NCI-H526 treated with DMSO at 0.1 percent for 48 hours (cell line): ENCODE data around the gene KDM4B.
"Not testable (repeated sequence)": the region's sequence is repeated elsewhere in the genome, so short reads cannot be mapped to it uniquely, and the experiment has no call there.

Experiments used
- DNase-seq: peaks from one replicate; lab custom pipeline; 2025; lab: John Stamatoyannopoulos, UW

Gene KDM4B

GRCh38 chr19:5178841-5179240, 209.9 kb downstream of the KDM4B start:
- DNase-seq: no peak

- no peak for DNase-seq
These were observed 210.3 kb downstream of the KDM4B start for GRCh38 chr19:5179256-5179655.

- no peak for DNase-seq
These were observed 212.4 kb downstream of the KDM4B start for GRCh38 chr19:5181329-5181728.

- DNase-seq: no peak
These were observed 213.8 kb downstream of the KDM4B start for GRCh38 chr19:5182751-5183150.

- no peak for DNase-seq
These were observed 214.7 kb downstream of the KDM4B start for GRCh38 chr19:5183616-5184015.

- DNase-seq: no peak
These were observed 216.0 kb downstream of the KDM4B start for GRCh38 chr19:5184930-5185329.

GRCh38 chr19:5186293-5187050, 217.6 kb downstream of the KDM4B start:
- no peak for DNase-seq

GRCh38 chr19:5188548-5189317, 219.8 kb downstream of the KDM4B start:
- DNase-seq: no peak

- no peak for DNase-seq
These were observed 220.3 kb downstream of the KDM4B start for GRCh38 chr19:5189318-5189607.

GRCh38 chr19:5191091-5191490, 222.2 kb downstream of the KDM4B start:
- DNase-seq: no peak

GRCh38 chr19:5192568-5192967, 223.7 kb downstream of the KDM4B start:
- DNase-seq: no peak

- DNase-seq: no peak
These were observed 224.3 kb downstream of the KDM4B start for GRCh38 chr19:5193192-5193591.

- DNase-seq: no peak
These were observed 225.7 kb downstream of the KDM4B start for GRCh38 chr19:5194641-5195040.

GRCh38 chr19:5195587-5195986, 226.7 kb downstream of the KDM4B start:
- DNase-seq: not testable (repeated sequence)

- no peak for DNase-seq
These were observed 227.9 kb downstream of the KDM4B start for GRCh38 chr19:5196832-5197231.

- no peak for DNase-seq
These were observed 231.9 kb downstream of the KDM4B start for GRCh38 chr19:5200844-5201243.

- no peak for DNase-seq
These were observed 233.6 kb downstream of the KDM4B start for GRCh38 chr19:5202553-5202952.
